Activated CD4-positive, alpha-beta T cell treated with anti-CD3 and anti-CD28 coated beads, Interleukin-2, Interleukin-4, amounts not matched to agents 100 ng/mL and 50 ng/mL, durations not matched to agents 16 hours and 8 hours (primary cell): ENCODE measurements around the gene FAM229A.

Source experiments
- DNase-seq: peaks from one replicate; pipeline ENCODE4 v3.0.0-alpha.2; 2020; ENCODE audit warnings: low spot score

Gene FAM229A

DNA sequence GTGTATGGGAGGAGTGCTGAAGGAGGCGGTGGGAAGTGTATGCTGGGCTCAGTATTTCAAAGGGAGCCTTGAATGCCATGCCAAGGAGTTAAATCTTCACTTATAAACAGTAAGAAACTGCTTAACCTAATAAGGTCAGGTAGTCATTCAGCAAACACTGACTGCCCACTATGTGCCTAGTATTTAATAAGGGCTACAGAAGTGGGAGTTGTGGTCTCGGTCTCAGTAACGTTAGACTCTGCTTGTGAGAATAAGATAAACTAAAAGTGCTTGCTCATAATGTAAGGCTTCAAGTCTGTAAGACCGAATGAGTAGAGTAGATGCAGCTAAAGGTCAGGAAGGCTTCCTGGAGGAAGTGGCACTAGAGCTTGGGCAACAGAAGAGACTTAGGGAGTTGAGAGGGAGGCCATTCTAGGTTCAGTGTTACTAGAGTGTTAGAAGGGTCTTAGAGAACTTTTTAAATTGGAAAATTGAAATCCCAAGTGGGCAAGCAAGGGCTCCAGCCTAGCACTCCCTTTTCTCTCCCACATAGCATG is 32.3 kb downstream of the FAM229A start:
- DNase-seq: no peak

- no peak for DNase-seq
Observed at GRCh38 chr1:32327204-32327603, 35.1 kb downstream of the FAM229A start.

GRCh38 chr1:32321712-32322291 is 40.5 kb downstream of the FAM229A start:
- peak; percentile 35 for DNase-seq

GRCh38 chr1:32318127-32318869 is 44.0 kb downstream of the FAM229A start:
- DNase-seq: no peak

GRCh38 chr1:32316903-32317277 is 45.4 kb downstream of the FAM229A start:
- no peak for DNase-seq

DNA sequence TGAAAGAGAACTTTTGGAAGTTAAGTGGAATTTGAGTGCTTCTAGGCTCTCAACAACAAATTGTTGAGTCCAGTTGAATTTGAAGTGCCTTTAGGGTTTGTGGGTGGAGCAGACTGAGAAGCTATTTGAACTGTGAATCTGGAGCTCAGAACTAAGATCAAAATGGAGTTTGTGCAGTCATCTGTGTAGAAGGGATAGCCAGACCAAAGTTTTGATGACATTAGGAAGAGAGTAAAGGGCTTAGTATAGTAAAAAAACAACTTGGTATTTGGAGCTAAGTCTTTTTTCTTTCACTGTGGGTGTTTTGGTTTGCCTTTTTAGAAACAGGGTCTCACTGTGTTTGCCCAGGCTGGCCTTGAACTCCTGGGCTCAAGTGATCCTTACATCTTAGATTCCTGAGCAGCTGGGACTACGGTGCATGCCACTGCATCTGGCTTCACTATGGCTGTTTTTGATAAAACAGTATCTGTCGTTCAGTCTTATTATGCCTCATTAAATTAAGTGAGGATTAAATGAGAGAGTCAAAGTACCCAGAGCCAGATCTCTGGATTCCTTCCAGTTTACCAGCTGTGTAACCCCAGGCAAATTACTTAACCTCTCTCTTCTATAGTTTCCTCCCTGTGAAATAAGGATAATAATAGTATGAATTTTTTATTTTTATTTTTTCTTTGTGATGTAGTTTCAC is 50.4 kb downstream of the FAM229A start:
- DNase-seq: no peak
